ENCODE data around the gene ITPR1.

ITPR1 gene

DNA sequence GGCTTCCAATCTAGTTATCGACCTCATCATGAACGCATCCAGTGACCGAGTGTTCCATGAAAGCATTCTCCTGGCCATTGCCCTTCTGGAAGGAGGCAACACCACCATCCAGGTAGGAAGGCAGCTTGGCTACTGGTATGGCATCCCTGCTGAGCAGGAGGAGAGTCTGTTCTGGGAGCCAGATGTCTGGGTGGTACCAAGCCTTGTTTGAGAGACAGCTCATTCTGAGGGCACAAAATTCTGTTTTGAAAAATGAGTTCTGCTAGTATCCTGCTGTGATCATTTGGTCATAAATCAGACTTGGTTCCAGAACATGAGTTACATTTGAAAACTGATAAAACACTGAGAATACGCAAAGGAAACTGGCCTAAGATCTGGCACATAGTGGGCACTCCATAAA, 242.1 kb downstream of the ITPR1 start:
- no peak for DNase-seq (ENCODE audit: low read depth)
- TF ChIP-seq, protein P1, sequence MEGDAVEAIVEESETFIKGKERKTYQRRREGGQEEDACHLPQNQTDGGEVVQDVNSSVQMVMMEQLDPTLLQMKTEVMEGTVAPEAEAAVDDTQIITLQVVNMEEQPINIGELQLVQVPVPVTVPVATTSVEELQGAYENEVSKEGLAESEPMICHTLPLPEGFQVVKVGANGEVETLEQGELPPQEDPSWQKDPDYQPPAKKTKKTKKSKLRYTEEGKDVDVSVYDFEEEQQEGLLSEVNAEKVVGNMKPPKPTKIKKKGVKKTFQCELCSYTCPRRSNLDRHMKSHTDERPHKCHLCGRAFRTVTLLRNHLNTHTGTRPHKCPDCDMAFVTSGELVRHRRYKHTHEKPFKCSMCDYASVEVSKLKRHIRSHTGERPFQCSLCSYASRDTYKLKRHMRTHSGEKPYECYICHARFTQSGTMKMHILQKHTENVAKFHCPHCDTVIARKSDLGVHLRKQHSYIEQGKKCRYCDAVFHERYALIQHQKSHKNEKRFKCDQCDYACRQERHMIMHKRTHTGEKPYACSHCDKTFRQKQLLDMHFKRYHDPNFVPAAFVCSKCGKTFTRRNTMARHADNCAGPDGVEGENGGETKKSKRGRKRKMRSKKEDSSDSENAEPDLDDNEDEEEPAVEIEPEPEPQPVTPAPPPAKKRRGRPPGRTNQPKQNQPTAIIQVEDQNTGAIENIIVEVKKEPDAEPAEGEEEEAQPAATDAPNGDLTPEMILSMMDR (conservative IDR thresholded peaks at IDR 0.05; ENCODE audit: control insufficient read depth, insufficient read depth, low read depth, low read length), result no peak
- H3K4me3 ChIP-seq (ENCODE audit: control insufficient read depth, low read depth, low read length), result no peak overlapping the region

DNA sequence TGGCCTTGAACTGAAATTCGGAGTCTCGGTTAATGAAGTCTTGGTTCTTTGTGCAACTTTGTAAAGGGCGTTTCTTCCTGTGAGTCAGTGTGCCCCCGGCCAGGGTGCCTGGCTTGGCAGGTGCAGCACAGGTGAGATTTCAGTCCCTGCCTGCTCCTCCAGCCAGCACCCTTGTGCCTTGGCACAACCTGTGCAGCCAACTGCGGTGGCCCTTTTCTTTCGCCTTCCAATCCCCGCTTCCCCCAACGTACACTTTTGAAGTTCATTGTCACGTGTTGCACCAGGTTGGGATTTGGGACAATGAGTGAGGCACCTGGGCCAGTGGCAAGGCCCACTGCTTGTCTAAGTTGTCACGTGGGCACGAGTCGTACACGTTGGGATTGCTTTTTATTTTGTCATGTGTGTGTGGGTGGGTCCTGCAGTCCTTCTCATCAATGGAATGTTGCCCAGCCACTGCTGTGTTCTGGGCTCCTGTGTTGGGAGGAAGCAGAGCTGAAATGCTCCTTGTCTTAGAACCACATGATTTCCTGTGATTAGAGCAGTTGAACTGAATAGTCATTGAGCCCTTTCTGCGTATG, 243.2 kb downstream of the ITPR1 start:
- no peak overlapping the region for H3K4me3 ChIP-seq (ENCODE audit: control insufficient read depth, low read depth, low read length)
- peak; percentile 43 for DNase-seq (ENCODE audit: low read depth)
- TF ChIP-seq, protein P1 (conservative IDR thresholded peaks at IDR 0.05; ENCODE audit: control insufficient read depth, insufficient read depth, low read depth, low read length), result no peak

DNA sequence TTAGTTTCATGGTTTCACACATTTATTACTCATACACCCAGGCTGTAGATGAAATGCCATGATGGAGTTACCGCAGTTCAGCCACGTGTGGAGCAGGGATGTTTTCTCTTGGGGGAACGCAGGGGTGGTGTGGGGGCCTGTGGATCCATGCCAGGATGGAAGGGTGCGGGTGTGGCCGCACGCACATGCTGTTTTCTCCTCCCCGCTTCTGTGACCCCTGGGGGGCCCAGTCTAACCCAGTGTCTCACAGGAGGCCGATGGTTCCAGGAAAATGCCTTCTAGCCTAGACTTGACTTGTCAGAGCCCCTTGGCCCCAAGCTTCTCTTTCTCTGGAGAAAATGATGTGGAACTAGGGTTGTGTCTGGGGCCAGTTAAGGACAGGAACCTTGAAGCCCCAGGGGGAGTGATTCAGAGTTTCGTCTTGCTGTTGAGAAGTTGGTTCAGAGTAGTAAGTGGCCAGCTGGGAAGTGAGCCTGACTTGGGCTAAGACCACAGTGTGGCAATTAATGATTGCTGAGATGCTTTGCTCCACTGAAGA, 245.7 kb downstream of the ITPR1 start:
- TF ChIP-seq, protein P1 (conservative IDR thresholded peaks at IDR 0.05; ENCODE audit: control insufficient read depth, insufficient read depth, low read depth, low read length), result no peak
- H3K4me3 ChIP-seq (ENCODE audit: control insufficient read depth, low read depth, low read length), result no peak overlapping the region
- peak; percentile 84 for DNase-seq (ENCODE audit: low read depth)

DNA sequence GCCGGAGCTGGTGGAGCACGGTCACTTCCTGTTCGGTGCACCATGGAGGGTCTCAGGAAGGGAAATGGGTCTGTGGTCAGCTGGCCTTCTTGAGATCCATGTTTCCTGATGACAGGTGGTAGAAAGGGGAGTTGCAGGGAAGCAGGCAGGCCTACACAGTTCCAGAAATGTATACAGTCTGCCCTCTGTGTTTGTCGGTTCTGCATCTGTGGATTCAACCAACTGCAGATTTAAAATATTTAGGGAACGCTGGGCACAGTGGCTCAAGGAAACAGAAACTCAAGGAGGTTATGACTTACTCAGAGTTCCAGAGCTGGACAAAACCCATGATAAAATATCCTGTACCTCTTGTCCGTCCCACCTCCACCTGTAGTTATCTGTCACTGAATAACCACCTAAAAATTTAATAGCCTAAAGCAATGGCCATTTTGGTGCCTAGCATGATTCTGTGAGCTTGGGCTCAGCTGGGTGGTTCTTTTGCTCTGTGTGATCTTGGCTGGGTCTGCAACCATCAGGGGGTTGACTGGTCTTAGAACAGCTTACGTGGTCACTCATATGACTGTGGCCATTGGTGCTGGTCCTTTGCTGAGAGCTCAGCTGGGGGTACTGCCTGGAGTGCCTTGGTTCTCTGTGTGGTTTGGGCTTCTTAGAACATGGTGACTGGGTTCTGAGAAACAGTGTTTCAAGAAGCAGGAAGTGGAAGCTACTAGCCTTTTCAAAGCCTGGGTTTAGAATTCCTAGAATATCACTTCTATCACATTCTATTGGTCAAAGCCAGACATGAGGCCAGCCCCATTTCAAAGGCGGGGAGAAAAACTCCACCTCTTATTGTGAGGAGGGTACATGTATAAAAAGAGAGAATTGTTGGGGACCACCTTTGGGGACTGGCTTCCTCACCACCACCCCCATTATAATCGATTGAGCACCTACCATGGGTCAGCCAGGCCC, 246.4 kb downstream of the ITPR1 start:
- TF ChIP-seq, protein P1 (conservative IDR thresholded peaks at IDR 0.05; ENCODE audit: control insufficient read depth, insufficient read depth, low read depth, low read length), result no peak
- DNase-seq (ENCODE audit: low read depth), result no peak
- no peak overlapping the region for H3K4me3 ChIP-seq (ENCODE audit: control insufficient read depth, low read depth, low read length)

DNA sequence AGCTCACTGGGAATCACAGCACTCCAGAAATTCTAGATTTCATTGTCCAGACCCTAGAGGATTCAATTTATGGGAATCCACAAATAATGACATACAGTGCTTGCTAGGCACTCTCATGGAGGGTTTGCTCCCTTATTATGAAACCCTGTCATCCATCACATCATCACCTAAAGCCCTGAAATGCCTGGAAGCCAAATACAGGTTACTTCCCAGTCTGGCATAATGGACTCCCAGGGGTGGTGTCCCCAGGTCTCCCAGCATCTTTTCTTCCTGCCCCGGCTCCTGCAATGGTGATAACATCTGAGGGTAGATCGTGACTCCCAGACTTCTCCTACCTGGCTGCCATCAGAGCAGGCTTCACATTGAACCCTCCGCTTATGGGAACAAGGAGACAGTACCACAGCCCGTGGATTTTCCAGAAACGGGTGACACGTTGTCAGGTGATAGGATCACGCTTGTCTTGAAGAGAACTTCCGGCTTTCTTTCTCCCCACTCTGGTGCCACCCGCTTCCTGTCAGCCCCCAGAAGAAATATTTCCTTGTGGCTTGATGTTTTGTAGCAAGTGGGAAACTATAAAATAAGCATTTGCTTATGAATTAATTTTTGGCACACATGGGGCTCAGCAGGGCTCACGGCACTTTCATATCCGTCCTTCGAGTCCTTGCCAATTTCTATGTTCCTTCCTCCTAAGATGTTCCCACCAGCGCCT, 247.4 kb downstream of the ITPR1 start:
- H3K4me3 ChIP-seq (ENCODE audit: control insufficient read depth, low read depth, low read length), result no peak overlapping the region

DNA sequence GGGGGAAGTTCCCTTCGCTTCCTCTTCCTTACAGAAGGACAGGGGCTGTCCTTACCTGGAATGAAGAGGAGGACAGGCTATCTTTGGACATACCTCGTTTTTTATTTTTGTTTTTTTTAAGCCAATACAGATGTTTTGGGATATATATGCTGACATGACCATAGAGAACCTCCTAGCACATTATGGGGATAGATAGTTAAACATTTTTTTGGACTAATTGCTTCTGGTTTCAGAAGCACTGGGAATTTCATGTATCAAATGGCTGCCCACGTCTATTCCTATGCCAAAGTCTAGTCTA, 247.9 kb downstream of the ITPR1 start:
- H3K4me3 ChIP-seq (ENCODE audit: control insufficient read depth, low read depth, low read length), result no peak overlapping the region
- TF ChIP-seq, protein P1 (conservative IDR thresholded peaks at IDR 0.05; ENCODE audit: control insufficient read depth, insufficient read depth, low read depth, low read length), result no peak
- DNase-seq (ENCODE audit: low read depth), result no peak

More for the DNA sequence above, 247.4 kb downstream of the ITPR1 start:
- DNase-seq (ENCODE audit: low read depth), result peak; percentile 69
- TF ChIP-seq, protein P1 (conservative IDR thresholded peaks at IDR 0.05; ENCODE audit: control insufficient read depth, insufficient read depth, low read depth, low read length), result no peak
